A673 (cell line): ENCODE results near the gene HOXD8. TPM values are rescaled to one million over a fixed set of nuclear protein-coding genes. Genes with fewer than 3 reads are reported as not detected.

Experiments used
- BruUV-seq: library from RNA; stranded (reverse); fragments of 400-500 nt; replicated peaks from 2 replicates; lab custom pipeline; 2021; lab: Mats Ljungman, UMichigan
- CTCF ChIA-PET: fragments of 300-600 bp; sonication (Branson Sonifier 250); formaldehyde crosslinking; loops from one replicate; lab custom pipeline; 2022; ENCODE audit warnings: antibody characterized with exemption; lab: Charles Lee
- POLR2A ChIA-PET: fragments of 300-600 bp; sonication (Branson Sonifier 250); formaldehyde crosslinking; loops from one replicate; lab custom pipeline; 2022; ENCODE audit warnings: antibody characterized with exemption; ENCODE audit not compliant: low non-redundant PET; lab: Charles Lee
- DNase-seq: peaks from one replicate; pipeline ENCODE4 v3.0.0-alpha.2; 2015; ENCODE audit warnings: low spot score
- H3K27ac ChIP-seq: fragments of 200-600 bp; sonication (generic); 2 replicates; pipeline ENCODE4 v1.5.1; 2016; ENCODE audit warnings: mixed run types, low read depth, mild to moderate bottlenecking, mixed read lengths, antibody characterized with exemption, low read length; ENCODE audit not compliant: poor library complexity, severe bottlenecking
- H3K27me3 ChIP-seq: fragments of 200-600 bp; sonication (generic); replicated peaks from 2 replicates; pipeline ENCODE4 v1.6.1; 2017; ENCODE audit warnings: mixed run types, low read depth, mild to moderate bottlenecking, mixed read lengths, antibody characterized with exemption, low read length; ENCODE audit not compliant: insufficient read depth, poor library complexity
- H3K36me3 ChIP-seq: fragments of 200-600 bp; sonication (generic); 2 replicates; pipeline ENCODE4 v1.6.1; 2016; ENCODE audit warnings: mixed run types, mild to moderate bottlenecking, mixed read lengths, antibody characterized with exemption, low read length; ENCODE audit not compliant: insufficient read depth, poor library complexity, severe bottlenecking
- H3K4me1 ChIP-seq: fragments of 200-600 bp; sonication (generic); 2 replicates; pipeline ENCODE4 v1.6.1; 2017; ENCODE audit warnings: mixed run types, mild to moderate bottlenecking, mixed read lengths, antibody characterized with exemption, low read length; ENCODE audit not compliant: insufficient read depth, poor library complexity, severe bottlenecking
- H3K4me3 ChIP-seq: fragments of 200-600 bp; sonication (generic); 2 replicates; pipeline ENCODE4 v1.5.1; 2016; ENCODE audit warnings: low read depth, mixed run types, mild to moderate bottlenecking, mixed read lengths, low read length; ENCODE audit not compliant: poor library complexity, severe bottlenecking
- H3K9me3 ChIP-seq: fragments of 200-600 bp; sonication (generic); 2 replicates; pipeline ENCODE4 v1.6.1; 2016; ENCODE audit warnings: mixed run types, low read depth, mild to moderate bottlenecking, mixed read lengths, antibody characterized with exemption, low read length; ENCODE audit not compliant: poor library complexity, severe bottlenecking
- EZH2 ChIP-seq: fragments of 200-600 bp; sonication (generic); IDR thresholded peaks from 2 replicates; pipeline ENCODE4 v1.6.1; 2017; ENCODE audit warnings: borderline replicate concordance, low read depth, mild to moderate bottlenecking, mixed read lengths, antibody characterized with exemption, low read length; ENCODE audit not compliant: poor library complexity, severe bottlenecking
- intact Hi-C: fragments of 100-400 bp; cut with micrococcal nuclease; formaldehyde crosslinking; loops from one replicate; pipeline ENCODE4 v1.10.0; 2022; ENCODE audit not compliant: unreplicated experiment
- total RNA-seq: library from RNA; stranded (reverse); gene quantifications from 2 replicates; pipeline ENCODE4 v1.2.3, GENCODE V29; 2021
- TF ChIP-seq, protein P1 (sequence below): fragments of 300-800, 200-600 bp; sonication (generic); conservative IDR thresholded peaks from 2 replicates; pipeline ENCODE4 v1.5.1; 2017; ENCODE audit warnings: low read depth, mild to moderate bottlenecking, antibody characterized with exemption, low read length, moderate library complexity, mixed read lengths

HOXD8 gene
- total RNA-seq, 1 experiment from 2014 or later: 56.8 TPM

DNA sequence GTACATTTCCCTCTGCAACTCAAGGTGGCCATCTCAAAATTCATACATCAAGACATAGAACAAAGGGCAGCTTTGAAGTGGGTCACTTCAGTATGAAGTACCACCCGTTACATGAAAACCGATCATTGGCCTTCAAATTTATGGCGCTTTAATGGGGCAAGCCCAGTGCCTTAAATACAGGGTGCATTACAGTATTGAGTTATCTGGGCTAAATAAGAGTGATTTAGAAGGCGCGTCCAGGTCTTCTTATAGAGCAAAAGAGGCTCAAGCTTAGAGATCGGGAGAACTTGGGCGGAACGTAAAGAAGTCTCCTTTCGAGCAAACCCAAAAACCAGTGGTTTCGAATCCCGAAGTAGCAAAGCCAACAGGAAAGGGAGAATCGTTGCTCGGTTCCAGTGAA is 34.7 kb downstream of the HOXD8 start:
- no peaks in the 10 kb centered on the region for H3K9me3 ChIP-seq
- intact Hi-C loops: no loop called here
- no peaks in the 10 kb centered on the region for H3K27me3 ChIP-seq
- no TSS peak for BruUV-seq
- H3K27ac ChIP-seq: no peak overlapping the region
- H3K4me1 ChIP-seq: peaks cover 8% of the 10 kb centered on the region
- no peak overlapping the region for H3K4me3 ChIP-seq
- CTCF ChIA-PET: no interaction called here
- H3K36me3 ChIP-seq: peaks cover 10% of the 10 kb centered on the region
- TF ChIP-seq EZH2: no peak
- TF ChIP-seq, protein P1, sequence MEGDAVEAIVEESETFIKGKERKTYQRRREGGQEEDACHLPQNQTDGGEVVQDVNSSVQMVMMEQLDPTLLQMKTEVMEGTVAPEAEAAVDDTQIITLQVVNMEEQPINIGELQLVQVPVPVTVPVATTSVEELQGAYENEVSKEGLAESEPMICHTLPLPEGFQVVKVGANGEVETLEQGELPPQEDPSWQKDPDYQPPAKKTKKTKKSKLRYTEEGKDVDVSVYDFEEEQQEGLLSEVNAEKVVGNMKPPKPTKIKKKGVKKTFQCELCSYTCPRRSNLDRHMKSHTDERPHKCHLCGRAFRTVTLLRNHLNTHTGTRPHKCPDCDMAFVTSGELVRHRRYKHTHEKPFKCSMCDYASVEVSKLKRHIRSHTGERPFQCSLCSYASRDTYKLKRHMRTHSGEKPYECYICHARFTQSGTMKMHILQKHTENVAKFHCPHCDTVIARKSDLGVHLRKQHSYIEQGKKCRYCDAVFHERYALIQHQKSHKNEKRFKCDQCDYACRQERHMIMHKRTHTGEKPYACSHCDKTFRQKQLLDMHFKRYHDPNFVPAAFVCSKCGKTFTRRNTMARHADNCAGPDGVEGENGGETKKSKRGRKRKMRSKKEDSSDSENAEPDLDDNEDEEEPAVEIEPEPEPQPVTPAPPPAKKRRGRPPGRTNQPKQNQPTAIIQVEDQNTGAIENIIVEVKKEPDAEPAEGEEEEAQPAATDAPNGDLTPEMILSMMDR: no peak
- POLR2A ChIA-PET: no interaction called here
- no peak for DNase-seq

DNA sequence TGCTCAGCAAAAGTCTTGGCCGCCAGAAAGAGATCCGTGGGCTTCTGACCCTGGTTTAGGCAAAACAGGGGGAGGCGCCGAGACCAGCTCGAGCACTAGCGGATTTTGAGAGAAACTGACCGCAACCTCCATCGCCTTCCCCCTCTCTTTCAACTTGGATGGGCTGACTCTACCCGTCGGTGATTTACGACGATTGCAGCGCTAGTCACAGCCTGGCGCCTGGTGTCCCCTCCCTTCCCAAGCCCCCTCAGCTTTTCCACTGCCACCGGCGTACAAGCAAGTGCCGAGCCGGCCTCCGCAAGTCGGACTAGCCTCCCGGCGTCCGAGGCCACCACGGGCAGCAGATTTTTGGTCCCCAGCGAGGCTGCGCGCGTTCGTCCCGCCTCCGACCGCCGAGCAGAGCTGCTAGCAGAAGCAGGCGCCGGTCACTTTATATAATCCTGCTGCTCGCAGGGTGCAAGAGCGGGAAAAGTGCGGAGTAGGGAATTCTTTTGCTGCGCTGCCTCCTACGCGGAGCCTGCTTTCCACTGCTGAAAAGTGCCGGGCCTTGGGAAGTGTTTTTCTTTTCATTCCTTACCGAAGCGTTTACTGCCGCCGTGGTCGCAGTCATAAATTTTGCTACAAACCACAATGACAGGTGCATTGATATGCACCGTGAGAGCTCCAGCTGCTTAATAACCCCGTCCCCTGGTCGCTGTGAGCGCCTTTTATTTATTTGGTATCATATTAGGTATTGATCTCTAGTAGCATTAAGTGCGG is 35.3 kb downstream of the HOXD8 start:
- peaks cover 3% of the 10 kb centered on the region for H3K4me1 ChIP-seq
- DNase-seq: no peak
- H3K27ac ChIP-seq: no peak overlapping the region
- CTCF ChIA-PET: no interaction called here
- H3K27me3 ChIP-seq: no peaks in the 10 kb centered on the region
- intact Hi-C loops: no loop called here
- peaks cover 7% of the 10 kb centered on the region for H3K36me3 ChIP-seq
- POLR2A ChIA-PET: no interaction called here
- TF ChIP-seq, protein P1: no peak
- no peak for TF ChIP-seq EZH2
- H3K4me3 ChIP-seq: no peak overlapping the region
- no TSS peak for BruUV-seq
- H3K9me3 ChIP-seq: no peaks in the 10 kb centered on the region

DNA sequence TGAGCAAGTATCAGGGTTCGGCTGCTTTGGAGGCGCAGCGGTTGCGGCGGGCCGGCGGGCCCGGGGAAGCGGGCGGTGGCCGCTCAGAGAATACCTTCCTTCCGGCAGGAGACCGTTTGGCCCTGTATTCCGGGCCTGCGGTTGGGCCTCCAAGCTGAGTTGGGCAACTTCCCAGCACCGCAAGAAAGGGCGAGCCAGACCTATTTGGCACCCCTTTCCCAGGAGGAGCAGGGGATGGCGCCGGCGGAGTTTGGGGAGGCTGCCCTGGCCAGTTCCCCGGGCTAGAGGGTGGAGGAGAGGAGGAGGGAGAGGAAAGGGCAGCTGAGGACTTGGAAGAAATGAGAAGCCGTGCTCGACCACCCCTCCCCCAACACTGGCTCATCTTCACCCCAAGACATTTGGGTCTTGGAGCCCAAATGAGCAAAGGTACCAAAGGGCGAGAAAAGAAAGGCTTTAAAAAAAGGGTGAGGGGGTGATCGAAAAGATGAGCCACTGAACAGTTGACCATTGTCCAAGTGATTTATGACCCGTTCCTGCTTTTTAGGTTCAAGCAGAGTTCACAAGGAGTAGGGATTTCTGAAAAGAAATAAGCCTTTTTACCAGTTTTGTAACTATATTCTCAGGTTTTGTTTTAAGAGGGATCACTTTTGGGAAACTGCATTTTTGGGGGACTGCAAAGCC is 36.0 kb downstream of the HOXD8 start:
- no peak overlapping the region for H3K4me3 ChIP-seq
- no TSS peak for BruUV-seq
- TF ChIP-seq, protein P1: no peak
- no peak for TF ChIP-seq EZH2
- peaks cover 3% of the 10 kb centered on the region for H3K36me3 ChIP-seq
- H3K27me3 ChIP-seq: no peaks in the 10 kb centered on the region
- DNase-seq: no peak
- no peak overlapping the region for H3K27ac ChIP-seq
- no peaks in the 10 kb centered on the region for H3K9me3 ChIP-seq
- intact Hi-C loops: no loop called here
- ChIA-PET CTCF (no interaction called here), POLR2A (no interaction called here)
- peaks cover 3% of the 10 kb centered on the region for H3K4me1 ChIP-seq
